Endothelial cell of umbilical vein (primary cell): Measurements from ENCODE around the gene RAD52. TPM values are rescaled to one million over a fixed set of nuclear protein-coding genes. Genes with fewer than 3 reads are reported as not detected.

ENCODE experiments used
- BruUV-seq: library from RNA; stranded (reverse); fragments of 400-500 nt; replicated peaks from 2 replicates; lab custom pipeline; 2021; lab: Mats Ljungman, UMichigan
- CTCF ChIA-PET: fragments of 300-600, 350-600 bp; sonication (Branson Sonifier 250); formaldehyde crosslinking; loops from one replicate; lab custom pipeline; 2021; ENCODE audit warnings: antibody characterized with exemption, inconsistent platforms; lab: Charles Lee
- POLR2A ChIA-PET: fragments of 300-600, 350-600 bp; sonication (Branson Sonifier 250); formaldehyde crosslinking; loops from one replicate; lab custom pipeline; 2021; ENCODE audit warnings: antibody characterized with exemption, inconsistent platforms; lab: Charles Lee
- DNase-seq: peaks from one replicate; pipeline ENCODE4 v3.0.0-alpha.2; 2011; ENCODE audit warnings: low read depth, low spot score
- FAIRE-seq: peaks from 2 replicates; lab custom pipeline; 2011; peaks lifted over from hg19 to GRCh38; lab: Jason Lieb, UNC
- H2AFZ ChIP-seq: 2 replicates; pipeline ENCODE4 v1.6.0; 2012; ENCODE audit warnings: low read depth, low read length, control low read depth, inconsistent platforms
- H3K27ac ChIP-seq: 2 replicates; pipeline ENCODE4 v1.5.1; 2011; ENCODE audit warnings: low read depth, mild to moderate bottlenecking, control low read depth, low read length, moderate library complexity; ENCODE audit not compliant: insufficient read depth
- H3K27me3 ChIP-seq, 2 experiments: 2 replicates each; pipeline versions ENCODE4 v1.6.0 to v1.6.1; 2011; ENCODE audit warnings: low read length in 2 of 2, mixed read lengths in 1 of 2; ENCODE audit not compliant: control insufficient read depth in 2 of 2, insufficient read depth in 2 of 2
- H3K36me3 ChIP-seq, 2 experiments: 2 replicates in 1 of 2; 3 replicates in 1 of 2; pipeline ENCODE4 v1.5.1; 2011; ENCODE audit warnings: low read length in 2 of 2, mild to moderate bottlenecking in 1 of 2, moderate library complexity in 1 of 2; ENCODE audit not compliant: control insufficient read depth in 2 of 2, insufficient read depth in 2 of 2; ENCODE audit errors: extremely low read depth in 1 of 2
- H3K4me1 ChIP-seq: 3 replicates; pipeline ENCODE4 v1.5.1; 2011; ENCODE audit warnings: mild to moderate bottlenecking, low read length; ENCODE audit not compliant: control insufficient read depth, insufficient read depth; ENCODE audit errors: extremely low read depth
- H3K4me2 ChIP-seq: 2 replicates; pipeline ENCODE4 v1.6.1; 2011; ENCODE audit warnings: low read length, control low read depth, mixed read lengths; ENCODE audit not compliant: insufficient read depth
- H3K4me3 ChIP-seq, 3 experiments: fragments of 200-600 bp in 1 of 3; sonication (generic), shearing (Covaris generic) in 1 of 3; replicated peaks in 1 of 3; 2 replicates each; pipeline ENCODE4 v1.5.1; 2011 to 2016; ENCODE audit warnings: control low read depth in 3 of 3, low read length in 3 of 3, mild to moderate bottlenecking in 2 of 3, inconsistent platforms in 1 of 3, low read depth in 1 of 3, moderate library complexity in 1 of 3; ENCODE audit not compliant: insufficient read depth in 1 of 3
- H3K79me2 ChIP-seq: 2 replicates; pipeline ENCODE4 v1.6.0; 2012; ENCODE audit warnings: low read length, inconsistent platforms; ENCODE audit not compliant: control insufficient read depth, insufficient read depth
- H3K9ac ChIP-seq: replicated peaks from 2 replicates; pipeline ENCODE3; 2011; ENCODE audit warnings: low read length, control low read depth; ENCODE audit not compliant: insufficient read depth; ENCODE audit errors: extremely low read depth
- H3K9me1 ChIP-seq: replicated peaks from 3 replicates; pipeline ENCODE4 v1.6.0; 2011; ENCODE audit warnings: mild to moderate bottlenecking, low read length; ENCODE audit not compliant: control insufficient read depth, insufficient read depth; ENCODE audit errors: extremely low read depth
- H3K9me3 ChIP-seq: replicated peaks from 2 replicates; pipeline ENCODE4 v1.5.1; 2012; ENCODE audit warnings: low read length, inconsistent platforms; ENCODE audit not compliant: control insufficient read depth, insufficient read depth
- H4K20me1 ChIP-seq: replicated peaks from 2 replicates; pipeline ENCODE3; 2011; ENCODE audit warnings: mild to moderate bottlenecking, low read length; ENCODE audit not compliant: control insufficient read depth, insufficient read depth; ENCODE audit errors: extremely low read depth
- CTCF ChIP-seq, 2 donors: IDR thresholded peaks; 1 replicate in 1 of 2; 2 replicates in 1 of 2; pipeline ENCODE4 v1.5.1; 2011; ENCODE audit warnings: low read length in 2 of 2, mild to moderate bottlenecking in 2 of 2, moderate library complexity in 2 of 2, control low read depth in 1 of 2, inconsistent platforms in 1 of 2, low read depth in 1 of 2; ENCODE audit not compliant: insufficient read depth in 1 of 2; ENCODE audit errors: extremely low read depth in 1 of 2
- EZH2 ChIP-seq: IDR thresholded peaks from 2 replicates; pipeline ENCODE4 v1.6.1; 2012; ENCODE audit warnings: borderline replicate concordance, low read depth, mild to moderate bottlenecking, moderate library complexity, low read length, inconsistent platforms; ENCODE audit not compliant: severe bottlenecking
- FOS ChIP-seq: IDR thresholded peaks from 2 replicates; pipeline ENCODE4 v1.6.1; 2011; ENCODE audit warnings: mild to moderate bottlenecking, low read length, moderate library complexity, borderline replicate concordance; ENCODE audit not compliant: insufficient read depth
- GATA2 ChIP-seq: IDR thresholded peaks from 2 replicates; pipeline ENCODE4 v1.7.0; 2011; ENCODE audit warnings: low read depth, mild to moderate bottlenecking, moderate library complexity, mixed read lengths, low read length; ENCODE audit not compliant: insufficient read length, insufficient read depth
- JUN ChIP-seq: IDR thresholded peaks from 2 replicates; pipeline ENCODE4 v1.6.1; 2011; ENCODE audit warnings: borderline replicate concordance, low read depth; ENCODE audit not compliant: insufficient read length, insufficient read depth
- MAX ChIP-seq: IDR thresholded peaks from 2 replicates; pipeline ENCODE4 v1.6.1; 2011; ENCODE audit not compliant: insufficient read depth, insufficient read length
- MYC ChIP-seq: IDR thresholded peaks from one replicate; pipeline ENCODE4 v1.6.1; 2011; ENCODE audit warnings: mild to moderate bottlenecking, low read depth, low read length
- POLR2A ChIP-seq: IDR thresholded peaks from 2 replicates; pipeline ENCODE4 v1.6.1; 2012; ENCODE audit warnings: low read depth, mild to moderate bottlenecking, control low read depth, low read length
- POLR2AphosphoS5 ChIP-seq: IDR thresholded peaks from 2 replicates; pipeline ENCODE4 v1.6.1; 2012; ENCODE audit warnings: low read depth, mild to moderate bottlenecking, control low read depth, low read length, moderate library complexity; ENCODE audit not compliant: insufficient read depth
- dilution Hi-C: fragments of 300-500 bp; cut with MboI; formaldehyde crosslinking; loops from one replicate; pipeline ENCODE4 v1.15.0; 2019; ENCODE audit warnings: low sequenced_read_pairs; ENCODE audit not compliant: extremely low pct_ligation_motif_present
- intact Hi-C: fragments of 100-400 bp; cut with micrococcal nuclease; formaldehyde crosslinking; loops from one replicate; pipeline ENCODE4 v1.10.0; 2022
- polyA plus RNA-seq, 4 experiments: library from polyadenylated mRNA; depleted of rRNA in 3 of 4; stranded (reverse) in 3 of 4; unstranded in 1 of 4; fragments of >200 nt; gene quantifications; 2 replicates each; pipeline versions ENCODE4 v1.2.1 to v1.2.3, GENCODE V29; 2011 to 2012; ENCODE audit warnings: missing spikeins in 1 of 4
- total RNA-seq: library from RNA; stranded (reverse); gene quantifications from 2 replicates; pipeline ENCODE4 v1.2.3, GENCODE V29; 2021

The RAD52 gene
- total and polyA plus RNA-seq, 2 donors (not counting 3 experiments of a cell fraction or from before 2014, with no cell fraction given) = 9.4 to 16.1 TPM

- dilution Hi-C loops (no loop called here), intact Hi-C loops (no loop called here)
- peaks cover 53% of the 10 kb centered on the region for H3K79me2 ChIP-seq
- TF ChIP-seq MYC (no peak), GATA2 (no peak), POLR2A (no peak), EZH2 (no peak)
- BruUV-seq = no TSS peak
- FAIRE-seq = no peak
- peaks cover 9% of the 10 kb centered on the region for H3K4me1 ChIP-seq
- H3K4me3 ChIP-seq = no peak overlapping the region
- H2AFZ ChIP-seq = no peak overlapping the region
- H3K27me3 ChIP-seq = no peaks in the 10 kb centered on the region
- H3K4me2 ChIP-seq = no peak overlapping the region
- no peaks in the 10 kb centered on the region for H3K9me1 ChIP-seq
- CTCF ChIA-PET = interaction anchor here (0.6 to 3.5 kb wide), 2 partner anchors 63 to 96 kb away, joined by 3 to 16 read pairs; no protein-coding TSS in a partner anchor
- no peak overlapping the region for H3K27ac ChIP-seq
- H3K36me3 ChIP-seq = no peaks in the 10 kb centered on the region
- no peak overlapping the region for H3K9ac ChIP-seq
- H4K20me1 ChIP-seq = no peaks in the 10 kb centered on the region
- no peaks in the 10 kb centered on the region for H3K9me3 ChIP-seq
- DNase-seq = no peak
- POLR2A ChIA-PET = interaction anchor here (0.6 kb wide), 1 partner anchor 81 kb away, joined by 3 read pairs; no protein-coding TSS in a partner anchor
Measured at GRCh38 chr12:996881-997280, 47.4 kb upstream of the RAD52 start.

- Histone ChIP-seq H4K20me1 (no peaks in the 10 kb centered on the region), H3K79me2 (peaks cover 37% of the 10 kb centered on the region), H3K4me2 (peak overlapping the region; percentile 65), H3K36me3 (no peaks in the 10 kb centered on the region), H3K27ac (no peak overlapping the region), H3K9me3 (no peaks in the 10 kb centered on the region), H3K4me3 (no peak overlapping the region), H3K9me1 (no peaks in the 10 kb centered on the region), H3K27me3 (no peaks in the 10 kb centered on the region), H2AFZ (no peak overlapping the region), H3K4me1 (peaks cover 25% of the 10 kb centered on the region), H3K9ac (no peak overlapping the region)
- ChIA-PET POLR2A (interaction anchor here (0.5 to 2.3 kb wide), 2 partner anchors 17 to 101 kb away, joined by 5 read pairs; no protein-coding TSS in a partner anchor), CTCF (interaction anchor here (1.1 to 6.6 kb wide), 4 partner anchors 11 to 100 kb away, joined by 3 to 66 read pairs (median 14); partner anchors contain the start of gene RAD52)
- intact Hi-C loops (loop anchor here (5.0 kb wide), 2 partner anchors 100 to 350 kb away; no protein-coding TSS in a partner anchor), dilution Hi-C loops (no loop called here)
- FAIRE-seq = no peak
- TF ChIP-seq MAX (no peak), FOS (no peak), JUN (no peak), POLR2A (no peak), EZH2 (no peak), GATA2 (no peak), CTCF (IDR thresholded peaks at IDR 0.05; ENCODE audit: extremely low read depth in 1 of 2, insufficient read depth in 1 of 2, low read depth in 1 of 2, low read length in 2 of 2) (no peak), POLR2AphosphoS5 (no peak), MYC (no peak)
- BruUV-seq = no TSS peak
- no peak for DNase-seq
Measured at GRCh38 chr12:992647-993046, 43.2 kb upstream of the RAD52 start.
